Measurements from ENCODE around the gene C3orf49. TPM values are rescaled to one million over a fixed set of nuclear protein-coding genes. Genes with fewer than 3 reads are reported as not detected.

The C3orf49 gene
- total RNA-seq: not detected in 2 replicates

GRCh38 chr3:63819151-63819398 lies at the start of gene C3orf49:
TSS of gene C3orf49 (plus strand) at chr3:63819299. CDS start at chr3:63819472, 173 bp downstream.

GRCh38 chr3:63863150-63864007 lies 44.3 kb downstream of the C3orf49 start, which contains the start of the genes ATXN7 and THOC7:
TSS of gene ATXN7 (plus strand) at chr3:63863867. CDS start at chr3:63912599, 48,732 bp downstream.
TSS of gene THOC7 (minus strand) at chr3:63863805. CDS start at chr3:63863790, 15 bp downstream.

Other genes starting within 250 kb of the C3orf49 start
- gene SNTN, start 166.6 kb upstream of the C3orf49 start, total RNA-seq: not detected in 2 replicates
- 29.8 and 34.8 TPM in 2 replicates for gene THOC7, start 44.5 kb downstream of the C3orf49 start, total RNA-seq
- gene ATXN7, start 44.6 kb downstream of the C3orf49 start, total RNA-seq: 11.6 and 18.8 TPM in 2 replicates
- gene SCAANT1, start 93.1 kb downstream of the C3orf49 start, total RNA-seq: not detected in 2 replicates
- 88.6 and 105 TPM in 2 replicates for gene PSMD6, start 204.2 kb downstream of the C3orf49 start, total RNA-seq